ENCODE measurements around the gene ITGA7.

DNA sequence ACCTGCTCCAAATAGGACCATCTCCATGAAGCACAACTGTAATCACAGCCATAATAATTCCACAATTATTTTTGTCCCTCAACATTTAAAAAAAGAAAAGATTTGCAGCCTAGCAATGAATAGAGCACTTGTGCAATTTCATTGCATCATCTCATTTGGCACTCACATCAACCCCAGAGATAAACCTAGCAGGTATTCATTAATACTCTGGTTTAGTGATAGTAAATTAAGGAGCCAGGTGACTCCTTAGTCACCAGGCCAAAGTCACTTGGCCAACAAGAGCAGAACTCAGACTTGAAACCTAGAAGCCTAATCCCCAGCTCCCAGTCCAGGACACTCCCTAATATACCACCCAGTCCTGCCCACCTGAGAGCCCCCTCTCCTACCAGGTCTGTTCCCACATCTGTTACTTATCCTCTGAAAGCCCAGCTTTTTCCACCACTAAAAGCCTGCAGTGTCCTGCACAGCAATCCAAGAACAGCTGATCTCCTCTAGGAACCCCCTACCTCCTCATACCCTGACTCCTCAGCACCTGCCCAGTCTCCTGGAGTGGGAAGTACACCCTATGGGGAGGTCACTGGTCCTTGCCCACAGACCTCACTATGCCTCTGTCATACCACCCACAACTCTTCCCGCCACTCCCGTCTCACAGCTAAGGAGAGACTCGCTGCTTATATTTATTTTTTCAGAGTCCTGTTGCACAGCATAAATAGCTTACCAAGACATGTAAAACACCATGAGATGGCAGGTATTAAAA lies 48.9 kb downstream of the ITGA7 start:
- no peak for TF ChIP-seq EZH2phosphoT487 (IDR thresholded peaks at IDR 0.05; ENCODE audit: insufficient read depth, low read depth)
- no peak for TF ChIP-seq EZH2 (IDR thresholded peaks at IDR 0.05; ENCODE audit: insufficient read depth, poor library complexity, severe bottlenecking)

All from GM23248 (cell line).